CD14-positive monocyte (primary cell): Measurements from ENCODE around the gene WNT7A. TPM values are rescaled to one million over a fixed set of nuclear protein-coding genes. Genes with fewer than 3 reads are reported as not detected.

ENCODE experiments used
- DNase-seq, 3 donors: peaks; one replicate each; pipeline ENCODE4 v3.0.0-alpha.2; 2011 to 2022
- H2AFZ ChIP-seq: 2 replicates; pipeline ENCODE4 v1.6.0; 2012; ENCODE audit warnings: mild to moderate bottlenecking, low read depth, low read length, inconsistent platforms; ENCODE audit not compliant: insufficient read depth, poor library complexity, severe bottlenecking
- H3K27ac ChIP-seq, 2 donors: 1 replicate in 1 of 2; 2 replicates in 1 of 2; pipeline ENCODE4 v1.5.1; 2012 to 2013; ENCODE audit warnings: low read length in 2 of 2, control low read depth in 1 of 2, inconsistent platforms in 1 of 2, low read depth in 1 of 2, mild to moderate bottlenecking in 1 of 2
- H3K27me3 ChIP-seq, 2 donors: one replicate each; pipeline versions ENCODE4 v1.6.0 to v1.6.1; 2011 to 2013; ENCODE audit warnings: low read length in 2 of 2; ENCODE audit not compliant: control insufficient read depth in 2 of 2, insufficient read depth in 2 of 2
- H3K36me3 ChIP-seq, 2 donors: replicated peaks in 1 of 2; 1 replicate in 1 of 2; 2 replicates in 1 of 2; pipeline versions ENCODE4 v1.5.1 to v1.6.1; 2012 to 2013; ENCODE audit warnings: low read length in 2 of 2, control low read depth in 1 of 2, inconsistent platforms in 1 of 2, mild to moderate bottlenecking in 1 of 2; ENCODE audit not compliant: insufficient read depth in 2 of 2, control insufficient read depth in 1 of 2
- H3K4me1 ChIP-seq, 2 donors: 1 replicate in 1 of 2; 2 replicates in 1 of 2; pipeline versions ENCODE4 v1.5.1 to v1.6.1; 2012 to 2013; ENCODE audit warnings: low read length in 2 of 2, control low read depth in 1 of 2, inconsistent platforms in 1 of 2, mild to moderate bottlenecking in 1 of 2, moderate library complexity in 1 of 2; ENCODE audit not compliant: insufficient read depth in 2 of 2, control insufficient read depth in 1 of 2
- H3K4me2 ChIP-seq: replicated peaks from 2 replicates; pipeline ENCODE3; 2012; ENCODE audit warnings: low read length, moderate library complexity, mild to moderate bottlenecking; ENCODE audit not compliant: poor library complexity, severe bottlenecking; ENCODE audit errors: extremely low read depth
- H3K4me3 ChIP-seq, 3 experiments: fragments of 200-600 bp in 1 of 3; sonication (generic) in 1 of 3; replicated peaks in 1 of 3; 1 replicate in 2 of 3; 2 replicates in 1 of 3; pipeline ENCODE4 v1.5.1; 2011 to 2013; ENCODE audit warnings: low read length in 3 of 3, mild to moderate bottlenecking in 3 of 3, control low read depth in 2 of 3, low read depth in 2 of 3, inconsistent platforms in 1 of 3, moderate library complexity in 1 of 3
- H3K79me2 ChIP-seq: 2 replicates; pipeline ENCODE4 v1.6.0; 2012; ENCODE audit warnings: mild to moderate bottlenecking, control low read depth, inconsistent platforms, low read length, moderate library complexity; ENCODE audit not compliant: insufficient read depth
- H3K9ac ChIP-seq: 2 replicates; pipeline ENCODE4 v1.6.0; 2017; ENCODE audit warnings: low read length, mild to moderate bottlenecking; ENCODE audit not compliant: insufficient read depth, poor library complexity, severe bottlenecking
- H3K9me3 ChIP-seq, 2 donors: replicated peaks in 1 of 2; 1 replicate in 1 of 2; 2 replicates in 1 of 2; pipeline versions ENCODE4 v1.5.1 to v1.6.1; 2012 to 2013; ENCODE audit warnings: low read length in 2 of 2, control low read depth in 1 of 2; ENCODE audit not compliant: control insufficient read depth in 1 of 2, insufficient read depth in 1 of 2
- H4K20me1 ChIP-seq: 2 replicates; pipeline ENCODE4 v1.6.0; 2012; ENCODE audit warnings: mild to moderate bottlenecking, low read length, control low read depth, moderate library complexity; ENCODE audit not compliant: insufficient read depth
- H3K27ac Mint-ChIP-seq, 7 donors: one replicate each; pipeline ENCODE4 v1.8.0; 2020; ENCODE audit warnings: mild to moderate bottlenecking in 7 of 7, mixed read lengths in 7 of 7, moderate library complexity in 6 of 7, inconsistent platforms in 2 of 7
- H3K27me3 Mint-ChIP-seq, 3 donors: one replicate each; pipeline ENCODE4 v1.8.0; 2021 to 2022; ENCODE audit warnings: low read depth in 3 of 3, mild to moderate bottlenecking in 3 of 3, mixed read lengths in 3 of 3, moderate library complexity in 3 of 3, inconsistent platforms in 1 of 3
- H3K36me3 Mint-ChIP-seq, 2 donors: one replicate each; pipeline ENCODE4 v1.8.0; 2020; ENCODE audit warnings: mixed read lengths in 2 of 2, inconsistent platforms in 1 of 2, mild to moderate bottlenecking in 1 of 2
- H3K4me1 Mint-ChIP-seq: one replicate; pipeline ENCODE4 v1.8.0; 2020; ENCODE audit warnings: mild to moderate bottlenecking, mixed read lengths
- H3K4me3 Mint-ChIP-seq, 2 donors: one replicate each; pipeline ENCODE4 v1.8.0; 2020; ENCODE audit warnings: mild to moderate bottlenecking in 2 of 2, mixed read lengths in 2 of 2, moderate library complexity in 1 of 2
- H3K9me3 Mint-ChIP-seq, 7 donors: one replicate each; pipeline ENCODE4 v1.8.0; 2020 to 2022; ENCODE audit warnings: mixed read lengths in 7 of 7, mild to moderate bottlenecking in 6 of 7, moderate library complexity in 6 of 7, inconsistent platforms in 2 of 7
- WGBS: methylation state at CpG from one replicate; pipeline ENCODE4 v1.1.5; 2013; ENCODE audit warnings: missing lambda C conversion rate; ENCODE audit not compliant: insufficient coverage; 5-methylcytosine and 5-hydroxymethylcytosine counted together
- intact Hi-C, 2 donors: fragments of 100-400 bp; cut with micrococcal nuclease; formaldehyde crosslinking; loops; one replicate each; pipeline versions ENCODE4 v1.15.0 to v1.15.1; 2023
- polyA plus RNA-seq, 3 donors: library from polyadenylated mRNA; depleted of rRNA in 1 of 3; unstranded in 2 of 3; stranded (reverse) in 1 of 3; fragments of 300-500 nt in 2 of 3; fragments of >200 nt in 1 of 3; fragmentation: Illumina TruSeq in 2 of 3; gene quantifications; 1 replicate in 2 of 3; 2 replicates in 1 of 3; pipeline ENCODE4 v1.2.3, GENCODE V29; 2012 to 2021
- TF ChIP-seq, protein P1 (sequence below): fragments of 200-600 bp; IDR thresholded peaks from one replicate; pipeline ENCODE4 v1.8.0; 2022; ENCODE audit warnings: antibody characterized with exemption, mild to moderate bottlenecking

WNT7A gene
- polyA plus RNA-seq, 3 donors, result not detected

- Mint-ChIP-seq H3K4me1 (peaks cover 1% of the 10 kb centered on the region), H3K27me3 (peaks cover 3 to 7% (median 5%) of the 10 kb centered on the region in 3 donors), H3K9me3 (peaks cover 0 to 2% (median 0%) of the 10 kb centered on the region in 7 donors), H3K27ac (no peak overlapping the region), H3K36me3 (no peaks in the 10 kb centered on the region), H3K4me3 (no peak overlapping the region)
- no peaks in the 10 kb centered on the region for H3K4me1 ChIP-seq
- no peak overlapping the region for H3K27ac ChIP-seq
- no peak overlapping the region for H2AFZ ChIP-seq
- no peak overlapping the region for H3K4me2 ChIP-seq
- no peaks in the 10 kb centered on the region for H3K9me3 ChIP-seq
- H3K79me2 ChIP-seq, result no peaks in the 10 kb centered on the region
- no peak for DNase-seq
- H3K4me3 ChIP-seq, result no peak overlapping the region
- intact Hi-C loops, result no loop called here
- no peaks in the 10 kb centered on the region for H4K20me1 ChIP-seq
- no peaks in the 10 kb centered on the region for H3K27me3 ChIP-seq
- no peak overlapping the region for H3K9ac ChIP-seq
- TF ChIP-seq, protein P1, sequence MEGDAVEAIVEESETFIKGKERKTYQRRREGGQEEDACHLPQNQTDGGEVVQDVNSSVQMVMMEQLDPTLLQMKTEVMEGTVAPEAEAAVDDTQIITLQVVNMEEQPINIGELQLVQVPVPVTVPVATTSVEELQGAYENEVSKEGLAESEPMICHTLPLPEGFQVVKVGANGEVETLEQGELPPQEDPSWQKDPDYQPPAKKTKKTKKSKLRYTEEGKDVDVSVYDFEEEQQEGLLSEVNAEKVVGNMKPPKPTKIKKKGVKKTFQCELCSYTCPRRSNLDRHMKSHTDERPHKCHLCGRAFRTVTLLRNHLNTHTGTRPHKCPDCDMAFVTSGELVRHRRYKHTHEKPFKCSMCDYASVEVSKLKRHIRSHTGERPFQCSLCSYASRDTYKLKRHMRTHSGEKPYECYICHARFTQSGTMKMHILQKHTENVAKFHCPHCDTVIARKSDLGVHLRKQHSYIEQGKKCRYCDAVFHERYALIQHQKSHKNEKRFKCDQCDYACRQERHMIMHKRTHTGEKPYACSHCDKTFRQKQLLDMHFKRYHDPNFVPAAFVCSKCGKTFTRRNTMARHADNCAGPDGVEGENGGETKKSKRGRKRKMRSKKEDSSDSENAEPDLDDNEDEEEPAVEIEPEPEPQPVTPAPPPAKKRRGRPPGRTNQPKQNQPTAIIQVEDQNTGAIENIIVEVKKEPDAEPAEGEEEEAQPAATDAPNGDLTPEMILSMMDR, result no peak
- H3K36me3 ChIP-seq, result no peaks in the 10 kb centered on the region
- WGBS, result 93% methylated on average over 8 of the region's 10 CpGs
Measured at GRCh38 chr3:13825821-13826220, 54.0 kb downstream of the WNT7A start.

DNA sequence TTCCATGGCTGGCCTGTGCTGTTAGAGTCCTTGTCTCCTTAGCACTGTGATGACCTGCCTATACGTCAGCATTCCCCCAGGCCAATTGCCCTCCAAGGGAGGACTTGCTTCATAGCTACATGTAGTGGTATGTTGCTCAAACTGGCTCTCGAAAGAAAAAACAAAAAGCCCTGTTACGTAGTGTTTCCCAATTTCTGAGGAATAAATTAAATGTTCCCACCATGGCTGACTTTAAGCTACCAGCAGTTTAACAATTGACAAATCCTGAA, 54.6 kb downstream of the WNT7A start:
- H3K4me3 ChIP-seq, result no peak overlapping the region
- H3K9ac ChIP-seq, result no peak overlapping the region
- Mint-ChIP-seq H3K4me1 (peaks cover 1% of the 10 kb centered on the region), H3K9me3 (peaks cover 0 to 2% (median 0%) of the 10 kb centered on the region in 7 donors), H3K27ac (no peak overlapping the region), H3K27me3 (peaks cover 0 to 6% (median 5%) of the 10 kb centered on the region in 3 donors), H3K4me3 (no peak overlapping the region), H3K36me3 (no peaks in the 10 kb centered on the region)
- H2AFZ ChIP-seq, result no peak overlapping the region
- H3K9me3 ChIP-seq, result no peaks in the 10 kb centered on the region
- no peaks in the 10 kb centered on the region for H3K27me3 ChIP-seq
- H4K20me1 ChIP-seq, result no peaks in the 10 kb centered on the region
- no peak overlapping the region for H3K27ac ChIP-seq
- H3K4me2 ChIP-seq, result no peak overlapping the region
- DNase-seq, result no peak
- no peaks in the 10 kb centered on the region for H3K4me1 ChIP-seq
- no CpG with 5 or more reads among the region's 3 CpGs for WGBS
- no peaks in the 10 kb centered on the region for H3K79me2 ChIP-seq
- intact Hi-C loops, result no loop called here
- H3K36me3 ChIP-seq, result no peaks in the 10 kb centered on the region
- TF ChIP-seq, protein P1, result no peak
